Measurements from ENCODE around the gene NECAB2. TPM values are rescaled to one million over a fixed set of nuclear protein-coding genes. Genes with fewer than 3 reads are reported as not detected.

The NECAB2 gene
- total RNA-seq, 1 donor from 2014 or later, result 1.2 TPM

- TF ChIP-seq CTCF (IDR thresholded peaks at IDR 0.05; ENCODE audit: unreplicated experiment), result no peak
- DNase-seq (ENCODE audit: low spot score), result no peak
- Mint-ChIP-seq H3K27ac (ENCODE audit: unreplicated experiment) (peak overlapping the region; percentile 14), H3K36me3 (ENCODE audit: low read depth, unreplicated experiment) (no peaks in the 10 kb centered on the region), H3K4me3 (ENCODE audit: unreplicated experiment) (no peak overlapping the region), H3K27me3 (ENCODE audit: unreplicated experiment) (peaks cover 12% of the 10 kb centered on the region), H3K9me3 (ENCODE audit: unreplicated experiment) (no peaks in the 10 kb centered on the region), H3K4me1 (ENCODE audit: unreplicated experiment) (peaks cover 18% of the 10 kb centered on the region)
These were observed 25.1 kb upstream of the NECAB2 start for GRCh38 chr16:83942815-83943515.

GRCh38 chr16:83943516-83944050 lies 24.5 kb upstream of the NECAB2 start:
- TF ChIP-seq CTCF (IDR thresholded peaks at IDR 0.05; ENCODE audit: unreplicated experiment), result no peak
- H3K36me3 Mint-ChIP-seq (ENCODE audit: low read depth, unreplicated experiment), result no peaks in the 10 kb centered on the region
- no peak overlapping the region for H3K4me3 Mint-ChIP-seq (ENCODE audit: unreplicated experiment)
- no peak overlapping the region for H3K27ac Mint-ChIP-seq (ENCODE audit: unreplicated experiment)
- peaks cover 12% of the 10 kb centered on the region for H3K27me3 Mint-ChIP-seq (ENCODE audit: unreplicated experiment)
- H3K9me3 Mint-ChIP-seq (ENCODE audit: unreplicated experiment), result no peaks in the 10 kb centered on the region
- DNase-seq (ENCODE audit: low spot score), result no peak
- H3K4me1 Mint-ChIP-seq (ENCODE audit: unreplicated experiment), result peaks cover 16% of the 10 kb centered on the region

- no peak for DNase-seq (ENCODE audit: low spot score)
- no peaks in the 10 kb centered on the region for H3K36me3 Mint-ChIP-seq (ENCODE audit: low read depth, unreplicated experiment)
- no peaks in the 10 kb centered on the region for H3K9me3 Mint-ChIP-seq (ENCODE audit: unreplicated experiment)
- H3K4me1 Mint-ChIP-seq (ENCODE audit: unreplicated experiment), result peaks cover 4% of the 10 kb centered on the region
- no peak overlapping the region for H3K4me3 Mint-ChIP-seq (ENCODE audit: unreplicated experiment)
- H3K27ac Mint-ChIP-seq (ENCODE audit: unreplicated experiment), result no peak overlapping the region
- H3K27me3 Mint-ChIP-seq (ENCODE audit: unreplicated experiment), result peaks cover 6% of the 10 kb centered on the region
- no peak for TF ChIP-seq CTCF (IDR thresholded peaks at IDR 0.05; ENCODE audit: unreplicated experiment)
These were observed 22.5 kb upstream of the NECAB2 start for GRCh38 chr16:83945587-83945986.

- TF ChIP-seq CTCF (IDR thresholded peaks at IDR 0.05; ENCODE audit: unreplicated experiment), result no peak
- no peaks in the 10 kb centered on the region for H3K9me3 Mint-ChIP-seq (ENCODE audit: unreplicated experiment)
These were observed 21.8 kb upstream of the NECAB2 start for GRCh38 chr16:83946154-83946780.

More at GRCh38 chr16:83946154-83946780, 21.8 kb upstream of the NECAB2 start:
- no peak for DNase-seq (ENCODE audit: low spot score)
- Mint-ChIP-seq H3K27ac (ENCODE audit: unreplicated experiment) (no peak overlapping the region), H3K4me3 (ENCODE audit: unreplicated experiment) (no peak overlapping the region), H3K27me3 (ENCODE audit: unreplicated experiment) (peaks cover 6% of the 10 kb centered on the region), H3K36me3 (ENCODE audit: low read depth, unreplicated experiment) (no peaks in the 10 kb centered on the region), H3K4me1 (ENCODE audit: unreplicated experiment) (peaks cover 4% of the 10 kb centered on the region)
